ENCODE data around the gene CECR2.

The CECR2 gene

DNA sequence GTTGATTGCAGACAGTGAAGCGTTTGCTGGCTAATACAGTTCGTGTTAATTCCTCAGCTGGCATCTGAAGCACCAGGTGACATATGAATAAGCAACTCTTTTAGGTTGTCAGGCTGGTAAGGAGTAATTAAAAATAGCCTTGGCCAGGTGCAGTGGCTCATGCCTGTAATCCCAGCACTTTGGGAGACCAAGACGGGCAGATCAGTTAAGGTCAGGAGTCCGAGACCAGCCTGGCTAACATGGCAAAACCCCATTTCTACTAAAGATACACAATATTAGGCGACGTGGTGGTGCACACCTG is 74.9 kb downstream of the CECR2 start:
- ChIA-PET POLR2A (no interaction called here), CTCF (no interaction called here)
- TF ChIP-seq HDGF (IDR thresholded peaks at IDR 0.05; ENCODE audit: borderline replicate concordance) (no peak), TARDBP (IDR thresholded peaks at IDR 0.05) (no peak), ZNF384 (IDR thresholded peaks at IDR 0.05) (no peak), FOXM1 (IDR thresholded peaks at IDR 0.05; ENCODE audit: borderline replicate concordance) (no peak), SP1 (IDR thresholded peaks at IDR 0.05) (no peak), L3MBTL2 (conservative IDR thresholded peaks at IDR 0.05) (no peak), ELF4 (IDR thresholded peaks at IDR 0.05) (no peak)
- no peak for DNase-seq (ENCODE audit: extremely low spot score)

DNA sequence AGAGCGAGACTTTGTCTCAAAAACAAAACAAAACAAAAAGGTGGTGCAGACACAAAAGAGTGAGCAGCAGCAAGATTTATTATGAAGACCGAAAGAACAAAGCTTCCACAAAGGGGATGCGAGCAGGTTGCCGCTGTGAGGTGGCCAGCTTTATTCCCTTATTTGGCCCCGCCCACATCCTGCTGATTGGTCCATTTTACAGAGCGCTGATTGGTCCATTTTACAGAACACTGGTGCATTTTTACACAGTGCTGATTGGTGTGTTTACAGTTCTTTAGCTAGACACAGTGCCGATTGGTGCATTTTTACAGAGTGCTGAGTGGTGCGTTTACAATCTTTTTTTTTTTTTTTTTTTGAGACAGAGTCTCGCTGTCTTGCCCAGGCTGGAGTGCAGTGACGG is 77.4 kb downstream of the CECR2 start:
- POLR2A ChIA-PET = no interaction called here
- CTCF ChIA-PET = no interaction called here
- TF ChIP-seq ARNT (IDR thresholded peaks at IDR 0.05) = no peak
- no peak for TF ChIP-seq BHLHE40 (IDR thresholded peaks at IDR 0.05; ENCODE audit: borderline replicate concordance)
- TF ChIP-seq HDGF (IDR thresholded peaks at IDR 0.05; ENCODE audit: borderline replicate concordance) = no peak
- TF ChIP-seq NFRKB (IDR thresholded peaks at IDR 0.05) = no peak
- no peak for TF ChIP-seq ELF4 (IDR thresholded peaks at IDR 0.05)
- no peak for TF ChIP-seq LEF1 (IDR thresholded peaks at IDR 0.05; ENCODE audit: borderline replicate concordance)
- no peak for TF ChIP-seq SUZ12 (IDR thresholded peaks at IDR 0.05)
- TF ChIP-seq L3MBTL2 (conservative IDR thresholded peaks at IDR 0.05) = no peak
- no peak for DNase-seq (ENCODE audit: extremely low spot score)

DNA sequence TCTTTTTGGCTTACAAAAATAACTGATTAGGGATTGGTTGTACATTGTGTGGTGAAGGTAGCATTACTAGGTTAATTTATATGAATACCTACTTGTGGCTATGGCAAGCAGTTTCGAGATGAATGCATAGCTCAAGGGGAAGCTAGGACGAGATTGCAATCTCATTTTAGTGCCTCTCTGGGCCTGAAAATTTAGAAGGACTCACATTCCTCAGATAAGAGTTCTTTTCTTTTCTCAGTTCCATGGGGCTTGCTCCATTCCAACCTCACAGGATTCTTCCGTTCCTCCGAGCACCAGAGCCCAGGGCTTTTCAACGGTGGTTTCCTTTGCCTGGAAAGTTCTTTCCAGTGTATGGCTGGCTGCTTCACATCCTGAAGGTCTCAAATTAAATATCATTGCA is 82.1 kb downstream of the CECR2 start:
- no peak for TF ChIP-seq SUZ12 (IDR thresholded peaks at IDR 0.05)
- no peak for TF ChIP-seq ARNT (IDR thresholded peaks at IDR 0.05)
- TF ChIP-seq BHLHE40 (IDR thresholded peaks at IDR 0.05; ENCODE audit: borderline replicate concordance) = no peak
- no peak for TF ChIP-seq FOXK2 (IDR thresholded peaks at IDR 0.05)
- no peak for TF ChIP-seq SP1 (IDR thresholded peaks at IDR 0.05)
- no peak for TF ChIP-seq FOXA1 (IDR thresholded peaks at IDR 0.05)
- no peak for TF ChIP-seq HDGF (IDR thresholded peaks at IDR 0.05; ENCODE audit: borderline replicate concordance)
- TF ChIP-seq TARDBP (IDR thresholded peaks at IDR 0.05) = no peak
- no peak for TF ChIP-seq L3MBTL2 (conservative IDR thresholded peaks at IDR 0.05)
- TF ChIP-seq NFRKB (IDR thresholded peaks at IDR 0.05) = no peak
- no peak for TF ChIP-seq FOXM1 (IDR thresholded peaks at IDR 0.05; ENCODE audit: borderline replicate concordance)
- no peak for TF ChIP-seq LEF1 (IDR thresholded peaks at IDR 0.05; ENCODE audit: borderline replicate concordance)
- TF ChIP-seq CTBP1 (IDR thresholded peaks at IDR 0.05; ENCODE audit: borderline replicate concordance) = no peak
- ChIA-PET CTCF (no interaction called here), POLR2A (no interaction called here)
- no peak for DNase-seq (ENCODE audit: extremely low spot score)

DNA sequence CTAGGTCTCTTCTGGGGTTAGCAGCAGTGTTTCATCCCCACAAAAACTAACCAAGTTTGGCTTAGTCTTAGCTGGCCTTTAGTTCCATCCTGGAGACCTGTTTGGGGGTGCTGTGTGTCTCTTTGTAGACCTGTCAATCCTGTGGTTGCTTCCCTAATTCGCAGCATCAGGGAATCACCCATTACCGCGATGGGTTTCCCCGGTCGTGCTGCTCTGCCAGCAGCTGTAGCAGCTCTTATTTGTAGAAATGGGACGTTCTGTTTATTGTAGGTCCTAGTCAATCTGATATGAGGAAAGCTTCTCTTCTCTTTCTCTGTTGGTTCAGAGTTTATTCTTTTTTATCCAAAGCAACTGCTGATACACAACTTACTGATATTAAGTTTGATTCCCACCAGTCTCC is 91.6 kb downstream of the CECR2 start:
- DNase-seq (ENCODE audit: extremely low spot score) = no peak
- no peak for TF ChIP-seq TARDBP (IDR thresholded peaks at IDR 0.05)
- no peak for TF ChIP-seq ARNT (IDR thresholded peaks at IDR 0.05)
- TF ChIP-seq CTBP1 (IDR thresholded peaks at IDR 0.05; ENCODE audit: borderline replicate concordance) = no peak
- TF ChIP-seq FOXK2 (IDR thresholded peaks at IDR 0.05) = no peak
- TF ChIP-seq SP1 (IDR thresholded peaks at IDR 0.05) = no peak
- TF ChIP-seq, protein P1, sequence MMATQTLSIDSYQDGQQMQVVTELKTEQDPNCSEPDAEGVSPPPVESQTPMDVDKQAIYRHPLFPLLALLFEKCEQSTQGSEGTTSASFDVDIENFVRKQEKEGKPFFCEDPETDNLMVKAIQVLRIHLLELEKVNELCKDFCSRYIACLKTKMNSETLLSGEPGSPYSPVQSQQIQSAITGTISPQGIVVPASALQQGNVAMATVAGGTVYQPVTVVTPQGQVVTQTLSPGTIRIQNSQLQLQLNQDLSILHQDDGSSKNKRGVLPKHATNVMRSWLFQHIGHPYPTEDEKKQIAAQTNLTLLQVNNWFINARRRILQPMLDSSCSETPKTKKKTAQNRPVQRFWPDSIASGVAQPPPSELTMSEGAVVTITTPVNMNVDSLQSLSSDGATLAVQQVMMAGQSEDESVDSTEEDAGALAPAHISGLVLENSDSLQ (IDR thresholded peaks at IDR 0.05) = no peak
- no peak for TF ChIP-seq HDGF (IDR thresholded peaks at IDR 0.05; ENCODE audit: borderline replicate concordance)
- no peak for TF ChIP-seq L3MBTL2 (conservative IDR thresholded peaks at IDR 0.05)
- TF ChIP-seq NFRKB (IDR thresholded peaks at IDR 0.05) = no peak
- TF ChIP-seq SUZ12 (IDR thresholded peaks at IDR 0.05) = no peak
- TF ChIP-seq ZNF384 (IDR thresholded peaks at IDR 0.05) = no peak
- TF ChIP-seq FOXM1 (IDR thresholded peaks at IDR 0.05; ENCODE audit: borderline replicate concordance) = no peak
- no peak for TF ChIP-seq BHLHE40 (IDR thresholded peaks at IDR 0.05; ENCODE audit: borderline replicate concordance)
- no peak for TF ChIP-seq ELF4 (IDR thresholded peaks at IDR 0.05)
- no peak for TF ChIP-seq FOXA1 (IDR thresholded peaks at IDR 0.05)
- ChIA-PET POLR2A (no interaction called here), CTCF (interaction anchor here (0.5 kb wide), 1 partner anchor 169 kb away, joined by 3 read pairs; no protein-coding TSS in a partner anchor)

DNA sequence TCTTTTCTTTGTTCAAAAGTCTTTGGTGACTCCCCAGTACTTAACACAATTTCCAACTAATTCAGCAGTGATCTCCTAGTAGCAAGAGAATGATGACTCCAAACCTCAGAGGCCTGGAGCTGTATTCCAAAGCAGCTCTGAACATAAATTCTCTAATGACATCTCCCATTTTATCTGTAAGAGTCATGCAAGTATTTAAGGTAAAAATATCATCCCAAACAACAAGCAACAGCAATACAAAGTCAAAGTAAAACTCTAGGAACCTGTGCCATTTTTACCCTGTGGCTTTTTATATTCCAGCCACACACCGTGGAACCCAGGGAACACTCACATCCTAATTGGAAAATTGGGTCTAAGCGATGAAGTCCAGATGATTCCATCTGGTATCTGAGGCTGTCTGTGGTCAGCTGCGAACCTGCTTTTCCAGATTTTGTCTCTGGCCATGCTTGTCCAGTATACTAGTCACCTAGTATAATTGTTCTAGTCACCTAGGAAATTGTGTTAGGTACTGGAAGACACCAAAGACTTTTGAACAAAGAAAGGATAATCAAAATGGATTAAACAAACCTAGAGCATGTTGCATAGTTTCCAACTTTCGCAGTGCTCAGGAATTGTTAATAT is 101.7 kb downstream of the CECR2 start:
- ChIA-PET POLR2A (no interaction called here), CTCF (no interaction called here)
- no peak for TF ChIP-seq HDGF (IDR thresholded peaks at IDR 0.05; ENCODE audit: borderline replicate concordance)
- TF ChIP-seq ZNF384 (IDR thresholded peaks at IDR 0.05) = no peak
- TF ChIP-seq ELF4 (IDR thresholded peaks at IDR 0.05) = no peak
- TF ChIP-seq CTBP1 (IDR thresholded peaks at IDR 0.05; ENCODE audit: borderline replicate concordance) = no peak
- no peak for TF ChIP-seq SP1 (IDR thresholded peaks at IDR 0.05)
- TF ChIP-seq FOXM1 (IDR thresholded peaks at IDR 0.05; ENCODE audit: borderline replicate concordance) = no peak
- TF ChIP-seq, protein P1 (IDR thresholded peaks at IDR 0.05) = no peak
- TF ChIP-seq L3MBTL2 (conservative IDR thresholded peaks at IDR 0.05) = no peak
- no peak for TF ChIP-seq BHLHE40 (IDR thresholded peaks at IDR 0.05; ENCODE audit: borderline replicate concordance)
- TF ChIP-seq TARDBP (IDR thresholded peaks at IDR 0.05) = no peak
- no peak for TF ChIP-seq SUZ12 (IDR thresholded peaks at IDR 0.05)
- no peak for TF ChIP-seq FOXA1 (IDR thresholded peaks at IDR 0.05)
- TF ChIP-seq ARNT (IDR thresholded peaks at IDR 0.05) = no peak
- no peak for TF ChIP-seq FOXK2 (IDR thresholded peaks at IDR 0.05)
- no peak for TF ChIP-seq NFRKB (IDR thresholded peaks at IDR 0.05)
- TF ChIP-seq LEF1 (IDR thresholded peaks at IDR 0.05; ENCODE audit: borderline replicate concordance) = no peak
- DNase-seq (ENCODE audit: extremely low spot score) = no peak

DNA sequence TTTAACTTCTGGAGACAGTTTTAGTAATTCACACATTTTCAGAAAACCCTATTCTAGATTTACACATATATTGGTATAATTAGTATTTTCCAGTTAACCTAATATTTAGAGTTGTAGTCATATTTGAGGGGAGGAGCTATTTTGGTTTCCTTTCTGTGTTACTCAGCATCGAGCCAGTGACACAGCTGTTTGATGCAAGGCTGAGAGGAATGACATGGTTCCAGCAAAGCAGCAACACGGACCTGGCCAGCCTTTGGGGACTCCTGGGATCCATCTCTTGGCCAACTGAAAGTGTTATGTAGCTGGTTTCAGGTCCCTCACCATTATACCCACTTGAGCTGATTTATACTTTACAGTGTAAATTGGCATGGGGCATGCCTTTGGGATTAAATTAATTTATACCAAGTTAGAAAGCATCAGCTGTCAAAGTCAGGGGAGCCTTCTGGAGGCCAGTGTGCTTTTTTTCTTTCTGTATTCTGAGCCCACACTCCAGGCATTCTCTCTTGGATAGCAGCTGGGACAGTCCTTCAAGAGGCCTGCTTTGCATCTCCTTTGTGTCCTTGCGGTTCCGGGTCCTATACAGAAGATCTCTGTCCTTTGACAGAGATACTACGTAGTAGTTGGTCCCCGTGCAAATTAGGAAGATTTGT is 102.8 kb downstream of the CECR2 start:
- ChIA-PET POLR2A (no interaction called here), CTCF (interaction anchor here (0.6 kb wide), 1 partner anchor 19 kb away, joined by 3 read pairs; no protein-coding TSS in a partner anchor)
- TF ChIP-seq L3MBTL2 (conservative IDR thresholded peaks at IDR 0.05) (no peak), HDGF (IDR thresholded peaks at IDR 0.05; ENCODE audit: borderline replicate concordance) (no peak), ELF4 (IDR thresholded peaks at IDR 0.05) (no peak), FOXM1 (IDR thresholded peaks at IDR 0.05; ENCODE audit: borderline replicate concordance) (no peak), FOXK2 (IDR thresholded peaks at IDR 0.05) (no peak), FOXA1 (IDR thresholded peaks at IDR 0.05) (no peak), SP1 (IDR thresholded peaks at IDR 0.05) (no peak)
- TF ChIP-seq, protein P1 (IDR thresholded peaks at IDR 0.05) = no peak
- DNase-seq (ENCODE audit: extremely low spot score) = no peak
